ENCODE measurements around the gene CAMK4. TPM values are rescaled to one million over a fixed set of nuclear protein-coding genes. Genes with fewer than 3 reads are reported as not detected.

CAMK4 gene
- total and polyA plus RNA-seq, 9 of the 15 experiments (the other 6 are each of a cell fraction or from before 2014, with no cell fraction given): 0.35 TPM; not detected in 8

- no peaks in the 10 kb centered on the region for H3K9me3 ChIP-seq (replicated peaks; ENCODE audit: control insufficient read depth, insufficient read depth, low read depth, low read length)
Observed at GRCh38 chr5:111432883-111433536, 208.8 kb downstream of the CAMK4 start.

More at GRCh38 chr5:111432883-111433536, 208.8 kb downstream of the CAMK4 start:
- no peaks in the 10 kb centered on the region for H3K27me3 ChIP-seq (ENCODE audit: control insufficient read depth in 2 of 2, insufficient read depth in 2 of 2, low read length in 2 of 2)
- ATAC-seq (no peak), DNase-seq (ENCODE audit: extremely low read depth in 1 of 4, low spot score in 3 of 4) (no peak), FAIRE-seq (no peak)
- H3K4me2 ChIP-seq (ENCODE audit: insufficient read depth, low read length): no peak overlapping the region
- no peaks in the 10 kb centered on the region for H3K4me1 ChIP-seq (replicated peaks in 1 of 2; ENCODE audit: control insufficient read depth in 2 of 2, insufficient read depth in 2 of 2, low read length in 2 of 2)
- TF ChIP-seq TSHZ1 (CRISPR knock-in tag; IDR thresholded peaks at IDR 0.05) (no peak), E2F6 (IDR thresholded peaks at IDR 0.05; ENCODE audit: borderline replicate concordance in 1 of 2, extremely low read depth in 1 of 2, insufficient read depth in 1 of 2, insufficient read length in 1 of 2, low read depth in 1 of 2, low read length in 1 of 2, poor library complexity in 1 of 2, severe bottlenecking in 1 of 2) (no peak)
- H4K20me1 ChIP-seq (replicated peaks; ENCODE audit: control insufficient read depth, insufficient read depth, low read length): no peaks in the 10 kb centered on the region
- H3K4me3 ChIP-seq: no peak overlapping the region
- no TSS peak for BruUV-seq (replicated peaks)
- no peaks in the 10 kb centered on the region for H3K9me1 ChIP-seq (ENCODE audit: control insufficient read depth, insufficient read depth, low read length)
- no peak overlapping the region for H3K9ac ChIP-seq (ENCODE audit: insufficient read depth in 1 of 2, low read depth in 2 of 2, low read length in 2 of 2)
- CTCF ChIA-PET (ENCODE audit: low intra/inter-chr PET ratio): no interaction called here
- no peaks in the 10 kb centered on the region for H3K79me2 ChIP-seq (ENCODE audit: control insufficient read depth, insufficient read depth, low read length)
- no peak overlapping the region for H2AFZ ChIP-seq (ENCODE audit: low read depth, low read length)
- H3K36me3 ChIP-seq (ENCODE audit: control insufficient read depth, insufficient read depth, low read length): no peaks in the 10 kb centered on the region
- POLR2A ChIA-PET: no interaction called here
- intact Hi-C loops (cut with micrococcal nuclease): no loop called here
- in situ Hi-C loops (cut with MboI): no loop called here
- H3K27ac ChIP-seq (ENCODE audit: extremely low read depth, low read depth, low read length): no peak overlapping the region
